HG02642 (cell line): Measurements from ENCODE around the gene MRPL43.
"Not testable (repeated sequence)": the region's sequence is repeated elsewhere in the genome, so short reads cannot be mapped to it uniquely, and the experiment has no call there.

Source experiments
- ATAC-seq: cut with Tn5 transposase; IDR thresholded peaks from one replicate; pipeline ENCODE4 v1.9.1; 2021; ENCODE audit warnings: mild to moderate bottlenecking; ENCODE audit not compliant: unreplicated experiment, poor library complexity

Gene MRPL43

GRCh38 chr10:100984672-100985177 is 2.6 kb downstream of the MRPL43 start:
- no peak for ATAC-seq

DNA sequence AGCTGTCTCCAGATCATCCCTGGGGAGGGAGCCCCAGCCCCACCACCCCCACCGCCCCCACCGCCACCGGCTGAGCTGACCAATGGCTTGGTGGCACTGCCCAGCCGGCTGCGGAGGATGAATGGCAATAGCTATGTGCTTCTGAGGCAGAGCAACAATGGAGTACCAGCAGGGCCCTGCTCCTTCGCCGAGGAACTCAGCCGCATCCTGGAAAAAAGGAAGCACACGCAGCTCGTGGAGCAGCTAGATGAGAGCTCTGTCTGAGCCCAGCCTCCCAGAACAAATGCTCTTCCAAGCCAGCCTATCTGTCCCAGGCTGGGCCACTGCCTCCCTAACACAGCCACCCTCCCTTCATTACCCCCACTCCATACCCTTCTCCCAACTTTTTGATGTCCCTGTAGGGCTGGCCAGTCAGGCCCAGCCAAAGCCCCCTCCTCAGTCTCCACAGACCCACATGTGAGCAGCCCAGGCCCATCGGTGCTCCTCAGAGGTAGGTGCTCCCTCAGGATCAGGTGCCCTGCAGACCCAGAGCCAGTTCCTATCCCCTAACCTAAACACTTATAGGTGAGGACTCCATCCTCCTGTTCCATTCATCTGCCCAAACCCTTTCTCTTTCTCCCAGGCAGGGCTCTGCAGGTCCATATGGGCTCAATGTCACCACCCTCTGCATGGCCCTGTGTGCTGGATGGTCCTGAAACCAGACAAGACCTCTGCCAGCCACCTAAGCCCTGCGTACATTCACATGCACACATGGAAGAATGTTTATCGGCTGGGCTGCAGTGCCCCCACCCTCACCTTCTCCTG is 3.2 kb downstream of the MRPL43 start:
- ATAC-seq: no peak

DNA sequence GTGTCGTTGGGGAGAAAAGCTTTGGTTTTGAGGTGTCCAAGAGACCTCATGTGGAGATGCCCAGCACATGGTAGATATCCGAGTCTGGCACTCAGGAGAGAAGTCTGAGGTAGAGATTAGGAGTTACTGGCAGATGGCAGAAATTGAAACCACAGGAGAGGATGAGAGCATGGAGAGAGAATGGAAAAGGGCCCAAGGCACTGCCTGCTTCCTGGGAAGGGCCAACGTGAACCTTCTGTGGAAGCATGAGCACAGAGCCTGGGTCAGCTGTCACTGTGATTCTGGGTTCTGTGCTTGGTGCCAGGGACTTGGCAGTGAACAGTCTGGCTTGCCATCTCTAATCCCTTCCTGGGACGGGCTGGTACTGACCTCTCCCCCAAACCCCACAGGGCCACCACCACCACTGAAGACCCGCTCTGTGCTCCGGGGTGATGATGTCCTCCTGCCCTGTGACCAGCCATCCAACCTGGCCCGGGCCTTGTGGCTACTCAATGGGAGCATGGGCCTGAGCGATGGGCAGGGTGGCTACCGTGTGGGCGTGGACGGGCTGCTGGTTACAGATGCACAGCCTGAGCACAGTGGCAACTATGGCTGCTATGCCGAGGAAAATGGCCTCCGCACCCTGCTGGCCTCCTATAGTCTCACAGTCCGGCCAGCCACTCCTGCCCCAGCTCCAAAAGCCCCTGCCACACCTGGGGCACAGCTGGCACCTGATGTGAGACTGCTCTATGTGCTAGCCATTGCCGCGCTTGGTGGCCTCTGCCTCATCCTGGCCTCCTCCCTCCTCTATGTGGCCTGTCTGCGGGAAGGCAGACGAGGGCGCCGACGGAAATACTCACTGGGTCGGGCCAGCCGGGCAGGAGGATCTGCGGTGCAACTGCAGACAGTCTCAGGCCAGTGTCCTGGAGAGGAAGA is 4.1 kb downstream of the MRPL43 start:
- no peak for ATAC-seq

DNA sequence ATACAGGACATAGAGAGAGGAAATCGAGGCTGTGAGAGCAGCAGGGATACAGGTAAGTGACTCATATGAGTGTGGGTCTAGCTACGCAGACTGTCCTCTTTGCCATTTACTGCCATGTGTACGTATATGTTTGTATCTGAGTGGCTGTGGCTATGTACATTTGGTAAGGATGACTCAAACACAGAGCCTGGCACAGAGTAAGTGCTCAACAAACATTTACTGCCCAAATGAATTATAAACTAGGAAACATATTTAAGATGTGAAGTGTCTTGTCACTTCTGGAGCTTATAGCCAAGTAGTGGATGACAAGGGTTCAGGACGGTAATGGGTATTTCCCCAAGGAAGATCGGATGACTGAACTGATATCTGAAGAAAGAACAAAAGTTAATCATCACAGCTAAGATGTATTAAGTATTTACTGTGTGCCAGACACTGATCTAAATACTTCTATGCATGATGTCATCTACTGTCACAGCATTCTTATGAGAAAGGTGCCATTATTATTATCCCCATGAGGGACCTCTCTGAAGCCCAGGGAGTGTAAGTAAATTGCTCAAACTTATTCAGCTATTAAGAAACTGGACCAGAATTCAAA is 6.0 kb downstream of the MRPL43 start:
- ATAC-seq: no peak

- no peak for ATAC-seq
Observed at GRCh38 chr10:100980711-100981110, 6.6 kb downstream of the MRPL43 start.

GRCh38 chr10:100980311-100980710 is 7.0 kb downstream of the MRPL43 start:
- ATAC-seq: no peak

DNA sequence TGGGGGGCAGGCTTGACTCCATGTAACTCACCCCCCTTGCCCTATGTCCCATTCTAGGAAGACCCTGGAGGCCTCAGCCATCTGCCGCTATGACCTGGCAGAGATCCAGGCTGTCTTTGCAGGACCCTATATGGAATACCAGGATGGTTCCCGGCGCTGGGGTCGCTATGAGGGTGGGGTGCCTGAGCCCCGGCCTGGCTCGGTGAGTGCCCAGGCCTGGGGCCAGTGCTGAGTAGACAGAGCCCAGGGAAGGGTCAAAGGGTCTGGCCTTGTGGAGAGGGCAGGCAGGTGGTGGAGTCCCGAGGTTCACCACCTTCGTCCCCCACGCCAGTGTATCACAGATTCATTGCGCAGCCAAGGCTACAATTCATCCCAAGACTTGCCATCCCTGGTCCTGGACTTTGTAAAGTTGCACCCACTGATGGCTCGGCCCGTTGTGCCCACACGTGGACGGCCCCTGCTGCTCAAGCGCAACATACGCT is 7.5 kb downstream of the MRPL43 start:
- no peak for ATAC-seq

GRCh38 chr10:100978901-100979195 is 8.4 kb downstream of the MRPL43 start:
- no peak for ATAC-seq

DNA sequence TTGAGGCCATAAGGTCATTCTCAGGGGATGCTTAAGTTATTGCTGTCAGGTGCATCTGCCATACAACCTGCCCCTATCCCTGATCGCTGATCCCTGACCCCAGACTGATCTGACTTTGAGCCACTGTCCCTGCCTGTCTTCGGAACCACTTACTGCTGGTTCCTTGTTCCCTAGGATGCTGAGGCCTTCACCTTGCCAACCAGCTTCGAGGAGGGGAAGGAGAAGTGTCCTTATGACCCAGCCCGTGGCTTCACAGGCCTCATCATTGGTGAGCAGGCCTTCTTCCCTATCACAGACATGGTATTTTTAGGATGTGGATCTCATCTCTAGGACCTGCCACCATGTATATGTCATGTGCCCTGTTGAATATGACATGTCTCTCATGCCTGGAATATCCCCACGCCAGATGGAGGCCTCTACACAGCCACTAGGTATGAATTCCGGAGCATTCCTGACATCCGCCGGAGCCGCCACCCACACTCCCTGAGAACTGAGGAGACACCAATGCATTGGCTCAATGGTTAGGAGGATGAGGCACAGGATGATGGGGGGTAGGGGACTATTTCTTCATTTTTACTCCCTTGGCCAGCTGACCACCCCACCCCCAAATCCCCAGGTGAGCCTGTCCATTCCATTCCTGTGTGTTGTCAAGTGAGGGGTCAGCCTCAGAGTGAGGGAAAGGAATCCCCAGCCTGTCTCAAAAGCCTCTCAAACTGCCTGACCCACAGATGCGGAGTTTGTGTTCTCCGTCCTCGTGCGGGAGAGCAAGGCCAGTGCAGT is 9.0 kb downstream of the MRPL43 start:
- no peak for ATAC-seq

GRCh38 chr10:100977436-100977835 is 9.9 kb downstream of the MRPL43 start:
- ATAC-seq: no peak

DNA sequence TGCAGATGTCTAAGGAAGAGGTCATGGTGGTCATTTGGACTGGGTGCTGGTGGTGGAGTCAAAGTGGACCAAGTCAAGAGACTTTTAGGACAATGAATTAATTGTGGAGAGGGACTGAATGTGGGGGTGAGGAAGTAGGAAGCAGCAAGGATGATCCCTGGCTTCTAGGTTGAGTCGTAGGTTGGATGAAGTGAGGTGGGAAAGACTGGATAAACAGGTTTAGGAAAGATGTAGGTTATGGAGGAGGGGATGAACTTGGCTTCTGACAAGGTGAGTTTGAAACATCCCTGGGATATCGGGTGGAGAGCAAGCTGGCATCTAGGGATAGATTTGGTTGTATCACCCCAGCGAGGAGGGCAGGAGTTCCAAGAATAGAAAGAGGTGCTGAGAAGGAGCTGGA is 10.4 kb downstream of the MRPL43 start:
- no peak for ATAC-seq

DNA sequence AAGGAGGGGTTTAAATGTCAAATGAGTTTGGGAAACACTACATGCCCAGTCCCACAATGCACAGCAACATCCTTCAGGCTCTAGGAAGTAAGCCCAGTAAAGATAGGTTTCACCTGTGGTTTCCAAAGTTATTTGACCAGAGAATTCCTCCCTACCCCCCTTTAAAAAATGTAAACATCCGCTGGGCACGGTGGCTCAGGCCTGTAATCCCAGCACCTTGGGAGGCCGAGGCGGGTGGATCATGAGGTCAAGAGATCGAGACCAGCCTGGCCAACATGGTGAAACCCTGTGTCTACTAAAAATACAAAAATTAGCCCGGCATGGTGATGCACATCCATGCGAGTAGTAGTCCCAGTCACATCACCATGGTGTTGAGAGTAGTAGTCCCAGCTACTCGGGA is 11.9 kb downstream of the MRPL43 start:
- not testable (repeated sequence) for ATAC-seq

DNA sequence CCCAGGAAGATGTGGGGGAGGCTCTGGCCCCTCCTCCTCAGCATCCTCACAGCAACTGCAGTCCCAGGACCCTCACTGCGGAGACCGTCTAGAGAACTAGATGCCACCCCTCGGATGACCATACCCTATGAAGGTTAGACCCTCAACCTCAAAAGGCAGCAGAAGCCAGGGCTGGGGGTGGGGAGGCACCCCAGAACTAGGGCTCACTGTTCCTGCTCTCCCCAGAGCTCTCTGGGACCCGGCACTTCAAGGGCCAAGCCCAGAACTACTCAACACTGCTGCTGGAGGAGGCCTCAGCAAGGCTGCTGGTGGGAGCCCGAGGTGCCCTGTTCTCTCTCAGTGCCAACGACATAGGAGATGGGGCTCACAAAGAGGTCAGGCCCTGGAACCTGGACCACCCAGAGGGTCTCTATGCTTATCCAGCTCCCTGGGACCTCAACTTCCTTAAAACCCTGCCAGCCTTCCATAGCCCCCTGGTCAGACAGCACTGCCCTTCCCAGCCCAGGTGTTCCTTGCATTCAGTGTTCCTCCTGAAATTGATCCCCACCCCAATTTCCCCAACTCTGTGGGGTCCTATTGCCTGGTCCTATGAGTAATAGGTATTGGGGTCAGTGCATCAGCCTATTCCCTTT is 14.3 kb downstream of the MRPL43 start:
- ATAC-seq: no peak

GRCh38 chr10:100972115-100972903 is 15.0 kb downstream of the MRPL43 start:
- ATAC-seq: no peak

DNA sequence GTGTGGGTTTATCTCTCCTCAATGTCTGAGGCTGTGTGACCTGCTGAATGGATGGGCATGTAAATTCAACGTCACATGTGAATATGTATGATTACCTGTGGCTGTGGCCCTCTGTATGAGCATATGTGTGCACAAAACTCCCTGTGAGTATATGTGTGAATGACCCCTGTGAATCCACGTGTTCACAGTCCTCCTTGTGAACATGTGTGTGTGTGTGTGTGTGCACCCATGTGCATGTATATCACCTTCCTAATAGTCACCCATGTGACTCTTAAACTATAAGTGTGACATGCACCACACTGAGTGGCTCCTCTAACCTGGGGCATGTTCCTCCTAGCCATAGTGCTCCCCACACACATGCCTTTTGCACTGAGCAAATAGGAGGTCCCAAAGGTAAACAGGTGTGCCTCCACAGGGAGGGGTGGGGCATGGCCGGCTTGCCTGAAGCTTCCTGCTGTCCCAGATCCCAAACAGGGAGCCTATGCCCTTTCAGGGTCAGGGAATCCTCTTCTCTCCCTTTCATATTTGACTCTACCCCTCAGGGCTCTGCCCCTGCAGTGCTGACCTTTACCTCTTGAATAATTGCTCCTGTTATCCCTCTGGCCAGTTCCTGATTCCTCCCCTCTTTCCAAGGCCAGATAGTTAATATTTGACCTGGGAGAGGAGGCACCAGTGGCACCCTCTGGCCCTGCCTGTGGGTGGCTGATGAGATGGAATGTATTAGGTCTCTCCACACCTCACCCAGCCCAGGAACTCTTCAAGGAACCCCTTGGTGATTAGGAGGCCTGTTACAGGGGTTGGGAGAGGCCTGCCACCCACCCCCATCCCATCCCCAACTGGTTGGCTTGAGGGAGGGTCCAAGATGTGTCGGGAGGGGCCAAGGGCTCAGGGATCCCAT is 16.1 kb downstream of the MRPL43 start:
- no peak for ATAC-seq

- ATAC-seq: no peak
Observed at GRCh38 chr10:100970076-100970913, 17.0 kb downstream of the MRPL43 start.
